ENCODE data around the gene CCDC106.

The CCDC106 gene
- total RNA-seq, result 1.4 to 15.6 (median 5.9) reads per million in 17 experiments

GRCh38 chr19:55647732-55648584 is at the start of gene CCDC106:
TSS of gene CCDC106 (plus strand) at chr19:55648212. CDS start at chr19:55649047, 835 bp downstream.
- peak; percentile 50 to 82 (median 66) for DNase-seq

- peak; percentile 97 to 98 (median 97) for DNase-seq
Measured at GRCh38 chr19:55598719-55599467, 49.1 kb upstream of the CCDC106 start.

- DNase-seq, result peak; percentile 98 to 99 (median 98)
Measured at GRCh38 chr19:55599468-55599841, 48.6 kb upstream of the CCDC106 start, which contains the start of gene FIZ1. TSS of gene FIZ1 (minus strand) at chr19:55599517. CDS start at chr19:55597865, 1,652 bp downstream.

GRCh38 chr19:55599842-55600661 is 48.0 kb upstream of the CCDC106 start, which contains the start of gene ZNF524:
TSS of gene ZNF524 (plus strand) at chr19:55600288. CDS start at chr19:55602113, 1,825 bp downstream.
- DNase-seq, result peak; percentile 81 to 96 (median 90)

GRCh38 chr19:55600662-55601028 is 47.4 kb upstream of the CCDC106 start:
- DNase-seq, result no peak

GRCh38 chr19:55601084-55601483 is 46.9 kb upstream of the CCDC106 start:
- DNase-seq, result peak; percentile 16 to 58 (median 50)

- DNase-seq, result no peak
Measured at GRCh38 chr19:55602104-55603001, 45.7 kb upstream of the CCDC106 start.

GRCh38 chr19:55603115-55603514 is 44.9 kb upstream of the CCDC106 start:
- DNase-seq, result no peak

- DNase-seq, result no peak
Measured at GRCh38 chr19:55603581-55604292, 44.3 kb upstream of the CCDC106 start.

GRCh38 chr19:55605207-55605636 is 42.8 kb upstream of the CCDC106 start:
- DNase-seq, result peak; percentile 98 to 99 (median 99)

- DNase-seq, result peak; percentile 67 to 82 (median 75)
Measured at GRCh38 chr19:55605637-55606470, 42.2 kb upstream of the CCDC106 start, which contains the start of gene ZNF865. TSS of gene ZNF865 (plus strand) at chr19:55605647. CDS start at chr19:55613619, 7,972 bp downstream.

- DNase-seq, result no peak
Measured at GRCh38 chr19:55606471-55606787, 41.6 kb upstream of the CCDC106 start.

- no peak for DNase-seq
Measured at GRCh38 chr19:55606817-55607216, 41.2 kb upstream of the CCDC106 start.

- no peak for DNase-seq
Measured at GRCh38 chr19:55609326-55609725, 38.7 kb upstream of the CCDC106 start.

- no peak for DNase-seq
Measured at GRCh38 chr19:55611300-55611982, 36.6 kb upstream of the CCDC106 start.

GRCh38 chr19:55611983-55612645 is 35.9 kb upstream of the CCDC106 start:
- peak in 1 of 4 experiments; percentile 39 for DNase-seq

GRCh38 chr19:55613396-55613795 is 34.6 kb upstream of the CCDC106 start:
- DNase-seq, result no peak

- DNase-seq, result no peak
Measured at GRCh38 chr19:55613930-55614710, 33.9 kb upstream of the CCDC106 start.

Measured in suppressor macrophage (primary cell).